Activated CD4-positive, alpha-beta T cell treated with anti-CD3 and anti-CD28 coated beads for 4 hours (primary cell): ENCODE results near the gene MAP3K6.

Experiments used
- DNase-seq, 2 donors: peaks; one replicate each; pipeline ENCODE4 v3.0.0-alpha.2; 2020

The MAP3K6 gene

DNA sequence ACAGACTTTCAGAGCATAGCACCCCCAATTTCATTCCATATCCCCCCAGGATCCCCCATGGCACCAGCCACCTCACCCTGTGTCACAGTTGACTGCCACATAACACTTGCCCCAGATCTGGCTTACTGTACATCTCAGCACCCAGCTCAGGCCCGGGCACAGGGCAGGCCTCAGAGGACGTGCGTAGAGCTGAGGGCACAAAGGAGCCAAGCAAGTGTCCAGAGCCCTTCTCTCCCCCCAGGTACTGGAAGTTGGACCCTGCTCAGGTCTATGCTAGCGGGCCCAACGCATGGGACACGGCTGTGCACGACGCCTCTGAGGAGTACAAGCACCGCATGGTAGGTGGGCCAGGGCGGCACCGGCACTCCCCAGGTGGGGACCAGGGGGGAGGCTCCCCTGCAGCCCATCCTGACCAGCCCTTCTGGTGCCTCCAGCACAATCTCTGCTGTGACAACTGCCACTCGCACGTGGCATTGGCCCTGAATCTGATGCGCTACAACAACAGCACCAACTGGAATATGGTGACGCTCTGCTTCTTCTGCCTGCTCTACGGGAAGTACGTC is 33.0 kb downstream of the MAP3K6 start:
- DNase-seq, result no peak

DNA sequence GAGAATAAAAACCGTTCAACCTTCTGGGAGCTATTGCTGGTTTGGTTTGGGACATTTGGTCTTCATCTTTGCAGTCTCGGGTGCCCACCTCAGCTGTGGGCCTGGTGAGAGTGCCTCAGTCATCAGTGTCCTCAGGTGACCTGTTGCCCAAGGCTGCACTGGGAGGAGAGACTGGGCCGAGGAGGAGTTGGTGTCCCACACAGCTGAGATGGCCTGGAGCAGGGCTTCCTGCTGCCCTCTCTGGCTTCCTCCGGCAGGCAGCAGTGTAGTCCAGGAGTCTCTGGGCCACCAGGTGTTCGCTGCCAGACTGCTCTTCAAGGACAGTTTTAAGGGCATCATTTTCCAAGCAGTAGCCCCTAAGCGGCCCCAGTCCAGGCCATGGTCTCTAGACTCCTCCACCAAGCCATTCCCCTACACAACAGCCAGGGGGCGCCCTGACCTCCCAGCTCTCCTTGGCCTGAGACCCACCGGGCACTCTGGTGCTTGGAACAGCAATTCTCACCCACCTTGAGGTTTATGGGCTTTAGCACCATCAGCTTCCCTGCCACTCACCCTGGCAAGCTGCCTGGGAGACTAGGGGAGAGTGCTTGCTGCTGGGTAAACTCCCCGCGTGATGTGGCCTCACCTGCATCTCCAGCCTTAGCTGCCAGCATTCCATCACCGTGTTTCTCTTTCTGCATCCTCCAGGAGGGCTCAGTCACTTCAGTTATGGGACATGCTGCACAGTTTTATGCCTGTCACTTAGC is 34.1 kb downstream of the MAP3K6 start:
- peak; percentile 49 to 52 for DNase-seq

DNA sequence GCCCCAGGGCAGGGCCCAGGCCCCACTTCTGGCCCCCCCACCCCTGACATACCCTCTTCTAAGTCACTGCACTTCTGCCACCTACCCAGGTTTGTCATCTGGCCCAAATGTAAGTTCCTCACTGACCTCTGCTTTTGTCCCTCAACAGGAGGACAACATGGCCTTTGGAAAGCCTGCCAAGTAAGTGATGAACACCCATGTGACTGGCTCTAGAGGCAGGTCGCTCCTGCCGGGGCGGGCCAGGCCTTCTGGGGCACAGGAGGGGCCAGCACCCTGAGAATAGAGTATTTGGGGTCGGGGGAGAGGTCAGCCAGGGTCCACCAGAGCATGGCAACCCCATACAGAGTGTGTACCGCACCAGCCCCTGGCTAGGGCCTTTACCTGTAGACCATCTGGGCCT is 34.8 kb downstream of the MAP3K6 start:
- DNase-seq, result no peak

DNA sequence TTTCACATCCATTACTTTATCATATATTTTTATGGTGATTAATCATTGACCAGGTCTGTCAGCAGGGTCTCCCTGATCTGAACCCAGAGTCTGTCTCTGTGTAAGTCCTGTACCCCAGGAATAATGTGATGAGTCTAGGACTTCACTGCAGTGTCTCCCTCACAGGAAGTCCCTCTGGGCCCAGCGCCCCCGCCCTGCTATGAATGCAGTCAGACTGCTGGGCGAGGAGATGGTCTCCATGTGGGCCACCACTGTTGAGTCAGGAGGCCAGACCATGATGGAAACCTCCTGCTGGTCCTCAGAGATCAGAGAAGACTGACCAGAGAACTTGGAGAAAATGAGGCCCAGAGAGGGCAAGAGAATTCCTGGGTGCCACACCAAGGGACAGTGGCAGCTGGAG is 35.3 kb downstream of the MAP3K6 start:
- no peak for DNase-seq

DNA sequence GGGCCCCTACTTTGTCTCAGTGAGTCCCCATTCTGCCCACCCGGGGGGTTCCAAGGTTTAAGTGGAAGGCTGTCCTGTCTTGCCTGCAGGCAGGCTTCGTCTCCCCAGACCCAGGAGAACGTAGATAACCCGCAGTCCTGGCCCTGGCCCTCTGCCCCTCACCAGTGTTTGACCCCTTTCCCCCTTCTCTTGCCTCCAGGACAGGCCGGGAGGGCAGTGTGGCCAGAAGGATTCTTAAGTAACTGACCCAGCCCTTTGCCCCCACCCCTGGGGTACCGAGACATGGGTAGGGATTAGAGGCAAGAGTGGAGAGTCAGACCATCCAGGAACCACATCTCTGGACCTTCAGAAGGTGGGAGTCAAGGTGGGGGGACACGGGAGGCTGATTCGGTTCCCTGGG is 36.0 kb downstream of the MAP3K6 start:
- DNase-seq, result no peak

GRCh38 chr1:27327964-27328363 is 38.8 kb downstream of the MAP3K6 start:
- no peak for DNase-seq

- DNase-seq, result no peak
Observed at GRCh38 chr1:27325286-27325685, 41.5 kb downstream of the MAP3K6 start.

DNA sequence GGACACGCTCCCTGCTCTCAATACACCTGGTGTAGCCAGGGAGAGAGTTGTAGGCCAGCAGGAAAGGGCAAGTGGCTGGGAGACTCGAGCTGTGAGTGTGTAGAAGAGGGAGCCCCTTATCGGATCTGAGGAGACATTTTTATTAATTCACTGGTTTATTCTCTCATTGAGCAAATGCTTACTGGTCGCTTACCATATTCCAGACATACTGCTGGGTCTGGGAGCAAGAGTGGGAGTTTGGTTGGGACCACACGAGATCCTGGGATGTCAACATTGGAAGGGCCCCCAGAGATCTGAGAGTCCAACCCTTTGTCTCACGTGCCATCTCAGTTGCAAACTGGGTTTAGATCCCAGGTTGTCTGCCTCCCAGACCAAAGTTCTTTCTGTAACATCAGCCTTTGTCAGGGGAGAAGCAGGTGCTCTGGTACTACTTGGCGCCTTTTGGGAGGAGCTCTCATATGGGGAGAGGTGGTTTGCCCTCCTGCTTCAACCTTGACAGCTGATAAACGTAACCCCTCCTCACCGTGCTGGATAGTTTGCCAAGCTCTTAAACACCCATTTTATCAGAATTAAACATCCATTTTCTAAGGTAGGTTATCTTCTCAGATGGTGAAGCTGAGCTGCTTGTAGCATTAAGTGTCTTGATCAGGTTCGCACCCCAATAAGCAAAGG is 44.1 kb downstream of the MAP3K6 start:
- DNase-seq, result no peak

GRCh38 chr1:27321813-27322568 is 44.8 kb downstream of the MAP3K6 start, which contains the start of gene TMEM222:
TMEM222 (plus strand) TSS chr1:27322163; CDS start chr1:27322198, 35 bp downstream.
- peak; percentile 94 to 96 for DNase-seq

- DNase-seq, result no peak
Observed at GRCh38 chr1:27318596-27318995, 48.2 kb downstream of the MAP3K6 start.

GRCh38 chr1:27318136-27318535 is 48.6 kb downstream of the MAP3K6 start:
- no peak for DNase-seq

DNA sequence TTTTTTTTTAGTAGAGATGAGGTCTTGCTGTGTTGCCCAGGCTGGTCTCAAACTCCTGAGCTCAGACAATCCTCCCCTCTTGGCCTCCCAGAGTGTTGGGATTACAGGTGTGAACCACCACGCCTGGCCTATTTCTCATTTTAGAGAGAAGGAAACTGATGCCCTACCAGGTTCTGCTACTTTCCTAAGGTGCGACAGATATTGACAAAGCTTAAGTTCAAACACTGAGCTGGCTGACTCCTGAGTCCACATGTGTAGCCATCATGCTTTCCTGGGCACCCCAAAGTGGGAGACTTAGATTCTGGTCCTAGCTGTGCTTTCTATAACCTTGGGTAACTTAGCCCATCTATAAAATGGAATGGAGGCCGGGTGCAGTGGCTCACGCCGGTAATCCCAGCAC is 49.9 kb downstream of the MAP3K6 start:
- DNase-seq, result no peak

- no peak for DNase-seq
Observed at GRCh38 chr1:27314737-27315136, 52.0 kb downstream of the MAP3K6 start.

DNA sequence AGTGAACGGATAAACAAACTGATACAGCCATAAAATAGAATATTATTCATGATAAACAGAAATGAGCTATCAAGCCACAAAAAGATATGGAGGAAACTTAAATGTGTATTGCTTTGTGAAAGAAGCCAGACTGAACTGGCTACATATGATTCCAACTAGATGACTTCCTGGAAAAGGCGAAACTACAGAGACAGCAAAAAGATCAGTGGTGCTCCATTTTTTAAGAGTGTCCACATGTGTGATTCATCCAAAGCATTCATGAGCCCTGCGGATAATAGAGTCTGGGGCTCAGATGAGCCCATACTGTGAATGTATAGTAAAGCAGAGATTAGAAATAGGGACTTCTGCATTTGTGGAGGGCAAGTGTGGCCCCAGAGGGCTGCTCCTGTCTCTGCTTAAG is 52.6 kb downstream of the MAP3K6 start:
- no peak for DNase-seq

GRCh38 chr1:27307874-27308598 is 58.7 kb downstream of the MAP3K6 start:
- no peak for DNase-seq

- DNase-seq, result no peak
Observed at GRCh38 chr1:27306892-27307761, 59.6 kb downstream of the MAP3K6 start.

- no peak for DNase-seq
Observed at GRCh38 chr1:27306071-27306470, 60.7 kb downstream of the MAP3K6 start.
